ENCODE data around the gene ASIC5.
"Not testable (repeated sequence)": the region's sequence is repeated elsewhere in the genome, so short reads cannot be mapped to it uniquely, and the experiment has no call there.

Gene ASIC5, protein sequence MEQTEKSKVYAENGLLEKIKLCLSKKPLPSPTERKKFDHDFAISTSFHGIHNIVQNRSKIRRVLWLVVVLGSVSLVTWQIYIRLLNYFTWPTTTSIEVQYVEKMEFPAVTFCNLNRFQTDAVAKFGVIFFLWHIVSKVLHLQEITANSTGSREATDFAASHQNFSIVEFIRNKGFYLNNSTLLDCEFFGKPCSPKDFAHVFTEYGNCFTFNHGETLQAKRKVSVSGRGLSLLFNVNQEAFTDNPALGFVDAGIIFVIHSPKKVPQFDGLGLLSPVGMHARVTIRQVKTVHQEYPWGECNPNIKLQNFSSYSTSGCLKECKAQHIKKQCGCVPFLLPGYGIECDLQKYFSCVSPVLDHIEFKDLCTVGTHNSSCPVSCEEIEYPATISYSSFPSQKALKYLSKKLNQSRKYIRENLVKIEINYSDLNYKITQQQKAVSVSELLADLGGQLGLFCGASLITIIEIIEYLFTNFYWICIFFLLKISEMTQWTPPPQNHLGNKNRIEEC

DNA sequence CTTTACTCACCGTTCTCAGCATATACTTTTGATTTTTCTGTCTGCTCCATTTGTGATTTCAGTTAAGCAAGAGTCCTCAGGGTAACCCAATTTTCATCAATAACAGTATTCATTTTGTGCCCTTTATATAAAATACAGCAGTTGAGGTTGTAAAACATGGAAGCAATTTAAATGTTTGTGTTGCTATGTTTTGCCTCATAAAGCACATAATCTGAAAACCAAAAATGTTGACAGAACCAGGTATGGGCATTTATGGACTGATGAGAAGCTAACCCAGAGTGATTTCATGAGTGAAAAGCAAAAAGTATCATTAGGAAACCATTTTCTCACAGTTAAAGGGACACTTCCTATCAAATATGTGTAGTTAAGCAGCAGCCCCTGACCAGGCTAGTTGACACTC, at the start of gene ASIC5:
ASIC5 (minus strand) TSS at position 101 of the 400 bp plus-strand sequence; CDS start at position 50, 51 bp downstream.
- no peak for DNase-seq

DNA sequence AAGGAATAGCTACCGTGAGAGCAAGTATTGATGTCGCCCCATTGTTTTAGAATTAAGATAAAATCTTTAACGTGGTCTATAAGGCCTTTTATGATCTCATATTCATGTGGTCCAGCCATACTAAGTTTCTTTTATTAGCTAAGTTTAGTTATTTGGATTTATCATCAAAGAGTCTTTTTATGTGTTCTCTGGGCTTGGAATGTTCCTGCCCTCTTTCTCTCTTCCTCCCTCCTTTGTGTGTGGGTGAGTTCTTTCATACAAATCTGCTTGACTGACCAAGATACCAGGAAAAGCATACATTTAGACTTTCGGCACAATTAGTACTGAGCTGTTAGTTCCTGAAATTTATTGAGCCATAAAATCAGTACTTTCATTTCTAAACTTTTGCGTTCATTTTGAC, 48.7 kb upstream of the ASIC5 start:
- no peak for DNase-seq

DNA sequence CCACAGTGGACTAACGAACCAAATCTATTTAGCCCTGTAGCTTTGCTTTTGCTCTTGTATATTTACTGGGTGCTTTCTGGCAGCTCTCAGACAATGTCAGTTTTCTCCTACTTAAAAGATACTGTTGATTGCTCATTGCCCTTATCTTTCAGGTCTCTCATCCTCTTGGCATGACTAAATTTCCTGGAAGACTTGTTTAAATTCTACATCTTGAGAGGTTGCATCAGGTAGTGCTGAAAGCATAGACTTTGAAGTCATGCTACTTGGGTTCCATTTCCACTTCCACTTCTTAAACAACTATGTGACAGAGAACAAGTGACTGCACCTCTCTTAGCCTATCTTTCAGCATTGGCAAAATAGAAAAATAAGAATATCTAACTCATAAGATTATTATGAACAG, 45.8 kb upstream of the ASIC5 start:
- no peak for DNase-seq

DNA sequence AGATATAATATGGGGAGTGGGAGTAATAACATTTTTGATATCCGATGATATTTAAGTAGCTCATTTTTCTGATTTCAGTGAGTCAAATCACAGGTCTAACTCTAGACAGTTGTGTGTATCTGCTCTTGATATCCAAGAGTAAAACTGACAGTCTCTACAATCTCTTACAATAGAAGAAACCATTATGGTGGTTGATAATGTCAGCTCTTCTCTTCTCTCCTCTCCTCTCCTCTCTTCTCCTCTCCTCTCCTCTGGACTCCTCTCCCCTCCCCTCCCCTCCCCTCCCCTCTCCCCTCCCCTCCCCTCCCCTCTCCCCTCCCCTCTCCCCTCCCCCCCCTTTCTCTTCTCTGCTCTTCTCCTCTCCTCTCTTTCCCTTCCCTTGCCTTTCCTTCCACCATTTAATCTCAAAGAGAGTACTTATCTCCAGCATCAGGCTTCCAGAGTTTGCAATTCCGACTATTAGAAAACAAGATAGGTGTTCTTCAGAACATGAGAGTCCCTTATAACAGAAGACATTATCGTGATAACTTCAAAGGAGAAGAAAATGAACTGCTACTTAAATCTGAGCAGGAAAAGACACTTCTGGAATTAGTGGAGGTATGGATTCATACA, 43.6 kb upstream of the ASIC5 start:
- no peak for DNase-seq

DNA sequence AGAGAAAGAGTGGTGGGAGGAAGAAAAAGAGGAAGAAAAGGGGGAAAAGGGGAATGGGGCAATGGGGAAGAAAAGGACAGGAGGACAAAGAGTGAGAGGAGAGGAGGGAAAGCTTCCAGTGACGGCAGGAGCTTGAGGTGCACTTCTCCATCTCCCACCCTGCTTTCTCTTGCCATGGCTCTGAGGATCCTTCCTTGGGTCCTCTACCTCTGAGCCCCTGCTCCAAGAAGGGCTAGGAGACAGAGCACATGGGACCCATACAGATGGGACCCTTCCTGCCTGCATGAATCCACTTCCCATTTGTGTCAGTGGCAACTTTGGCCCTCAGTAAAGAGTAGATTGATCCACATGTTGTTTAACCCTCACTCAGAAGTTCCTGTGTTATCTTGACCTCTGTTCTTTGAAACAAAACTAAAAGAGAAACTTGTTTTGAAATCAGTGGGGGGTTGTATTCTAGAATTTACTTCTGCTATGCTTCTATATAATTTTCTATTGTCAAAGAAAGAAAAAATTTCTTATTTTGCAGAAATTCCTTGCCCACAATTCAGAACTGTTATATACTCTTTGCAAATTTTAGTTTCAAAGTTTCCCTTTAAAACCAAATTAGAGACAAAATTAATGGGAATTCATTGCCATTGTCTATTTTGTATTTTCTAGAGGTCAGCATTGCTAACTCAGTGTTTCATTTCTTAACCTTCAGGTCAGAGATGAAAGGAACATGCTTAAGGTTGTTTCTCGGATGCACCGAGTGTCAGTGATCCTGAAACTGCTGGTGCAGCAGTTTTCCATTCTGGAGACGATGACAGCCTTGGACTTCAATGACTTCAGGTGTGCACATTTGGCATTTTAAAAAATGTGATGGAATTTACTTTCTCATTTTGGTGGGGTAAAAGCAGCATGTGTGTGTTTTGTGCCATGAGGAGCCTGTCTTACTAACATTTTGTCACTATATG, 42.4 kb upstream of the ASIC5 start:
- DNase-seq = no peak

DNA sequence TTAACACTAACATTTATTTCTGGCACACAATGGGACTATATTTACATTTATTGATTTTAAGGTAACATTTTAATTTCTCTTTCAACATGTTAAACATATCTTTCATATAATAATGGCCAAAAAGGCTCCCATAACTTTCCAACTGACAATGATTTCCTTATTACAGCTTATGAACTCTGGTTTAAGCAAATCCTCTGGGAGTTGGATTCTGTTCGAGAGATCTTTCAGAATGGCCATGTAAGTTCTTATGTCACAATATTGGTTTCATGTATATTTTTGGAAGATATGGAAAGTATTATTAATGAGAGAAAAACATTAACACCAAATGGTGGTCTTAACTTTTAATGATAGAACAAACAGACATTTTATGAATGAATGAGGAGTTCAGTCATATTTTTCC, 41.5 kb upstream of the ASIC5 start:
- DNase-seq = no peak

DNA sequence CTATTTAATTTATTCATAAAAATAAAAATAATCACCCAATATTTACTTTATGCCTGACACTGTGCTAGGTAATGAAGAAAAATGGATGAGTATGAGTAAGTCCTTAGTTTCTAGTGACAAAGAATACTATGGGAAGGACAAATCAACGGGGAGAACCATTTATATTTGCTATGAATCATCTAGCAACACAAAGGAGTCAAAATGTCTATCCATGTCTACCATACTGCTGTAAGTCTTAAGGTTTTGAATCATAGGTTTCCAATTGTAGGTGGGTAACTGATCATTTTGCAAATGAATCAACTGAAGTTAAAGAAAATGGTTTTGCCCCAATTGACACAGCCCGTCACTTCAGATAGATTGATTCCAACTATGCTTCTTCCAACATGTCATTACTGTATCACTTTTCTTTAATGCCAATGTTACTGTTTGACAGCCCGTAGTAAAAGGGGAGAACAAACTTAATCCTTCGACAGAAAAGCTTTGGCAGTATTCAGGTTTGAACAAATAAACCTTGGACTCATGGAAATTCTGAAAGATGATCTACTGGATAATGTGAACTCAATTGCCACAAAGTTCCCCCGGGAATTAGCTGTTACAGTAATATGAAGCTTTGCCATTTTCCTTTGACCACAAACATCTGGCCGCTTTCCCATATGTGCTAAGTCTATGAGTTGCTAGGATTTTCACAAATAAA, 40.6 kb upstream of the ASIC5 start:
- DNase-seq = no peak

DNA sequence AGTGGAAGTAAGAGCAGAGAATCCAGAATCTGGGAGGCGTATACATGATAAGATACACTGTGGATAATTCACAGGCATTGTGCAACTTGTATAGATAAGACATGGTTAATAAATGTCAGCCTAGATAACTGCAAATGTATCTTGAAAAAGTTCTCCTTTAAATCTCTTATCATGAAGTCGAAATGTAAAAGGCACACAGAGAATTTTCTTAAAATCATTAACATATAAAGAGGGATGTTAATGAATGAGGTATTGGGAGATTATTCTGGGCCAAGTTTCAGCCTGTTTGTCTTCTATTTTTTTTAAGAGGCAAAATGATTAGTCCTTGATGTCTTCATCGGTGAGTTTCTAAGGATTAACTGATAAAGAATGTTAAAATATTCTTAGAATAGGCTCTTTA, 38.3 kb upstream of the ASIC5 start:
- DNase-seq = no peak

DNA sequence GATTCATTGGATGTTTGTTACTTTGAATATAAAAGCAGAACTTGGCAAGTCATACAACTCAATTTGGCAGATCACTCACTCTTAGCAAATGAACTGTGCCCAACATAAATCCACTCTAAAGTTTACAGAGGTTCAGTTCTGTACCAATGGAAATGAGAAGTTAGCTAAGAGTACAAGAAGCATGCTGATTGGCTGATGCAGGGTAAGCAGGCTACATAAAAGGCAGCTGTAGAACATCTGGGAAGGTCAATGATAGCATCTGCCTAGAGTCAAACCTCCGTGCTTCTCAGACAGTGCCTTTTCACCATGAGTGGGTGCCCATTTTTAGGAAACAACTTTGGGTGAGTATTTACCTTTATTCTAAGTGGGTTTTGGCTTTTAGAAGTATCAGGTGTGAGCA, 37.4 kb upstream of the ASIC5 start, which contains the start of gene TDO2:
TDO2 (plus strand) TSS at position 244 of the 400 bp plus-strand sequence; CDS start at position 307, 63 bp downstream.
- no peak for DNase-seq

DNA sequence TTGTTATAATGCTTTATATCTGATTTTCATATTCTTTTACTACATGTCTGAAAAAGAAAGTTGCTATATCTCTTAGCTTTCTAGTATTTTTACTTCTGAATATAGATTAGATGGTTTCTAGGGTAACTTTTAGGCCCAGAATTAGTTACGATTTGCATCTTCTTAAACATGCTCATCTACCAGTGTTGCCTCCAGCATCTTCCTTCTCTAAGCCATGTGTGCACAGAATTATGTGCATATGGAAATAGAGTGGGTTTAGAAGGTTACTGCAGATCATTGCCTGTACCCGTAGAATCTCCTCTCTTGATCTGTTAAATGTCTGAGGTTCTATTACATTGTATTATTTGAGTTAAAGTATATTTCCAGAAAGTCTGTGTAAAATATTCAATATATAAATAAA, 34.9 kb upstream of the ASIC5 start:
- no peak for DNase-seq

DNA sequence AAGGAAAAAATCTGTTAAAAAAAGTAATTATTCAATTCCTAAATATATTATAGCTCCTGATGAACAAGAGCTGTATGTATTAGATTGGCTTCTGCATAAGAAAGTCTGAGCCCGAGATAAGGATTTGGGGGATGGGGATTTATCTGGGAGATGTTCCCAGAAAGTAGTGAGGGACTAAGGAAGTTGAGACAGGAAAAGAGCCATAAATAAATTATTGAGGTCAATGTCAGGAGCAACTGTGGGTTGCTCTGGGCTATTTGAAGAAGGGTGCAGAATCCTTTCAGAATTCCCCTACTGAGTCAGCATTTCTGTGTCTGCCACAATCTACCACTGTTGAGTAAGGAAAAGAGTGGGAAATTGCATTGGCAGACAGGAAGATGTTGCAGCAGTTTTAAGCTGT, 34.3 kb upstream of the ASIC5 start:
- no peak for DNase-seq

DNA sequence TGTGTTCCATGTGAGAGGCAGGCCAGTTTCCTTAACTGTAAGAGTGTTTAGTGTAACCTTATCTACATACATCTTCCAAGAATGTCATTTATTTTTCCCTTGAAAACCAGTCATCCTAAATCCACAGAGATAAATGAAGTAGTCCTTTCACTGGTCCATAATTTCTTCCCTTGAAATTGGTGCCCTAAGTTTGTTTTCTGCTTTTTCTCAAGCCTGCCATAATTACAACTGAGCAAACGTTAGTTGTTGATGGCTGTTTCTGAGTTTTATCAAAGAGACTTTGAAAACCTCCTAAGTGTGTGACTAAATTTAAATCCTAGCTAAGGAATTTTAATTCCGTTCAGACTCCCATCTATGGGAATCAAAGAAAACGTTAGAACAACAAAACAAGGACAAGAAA, 33.8 kb upstream of the ASIC5 start:
- DNase-seq = no peak

DNA sequence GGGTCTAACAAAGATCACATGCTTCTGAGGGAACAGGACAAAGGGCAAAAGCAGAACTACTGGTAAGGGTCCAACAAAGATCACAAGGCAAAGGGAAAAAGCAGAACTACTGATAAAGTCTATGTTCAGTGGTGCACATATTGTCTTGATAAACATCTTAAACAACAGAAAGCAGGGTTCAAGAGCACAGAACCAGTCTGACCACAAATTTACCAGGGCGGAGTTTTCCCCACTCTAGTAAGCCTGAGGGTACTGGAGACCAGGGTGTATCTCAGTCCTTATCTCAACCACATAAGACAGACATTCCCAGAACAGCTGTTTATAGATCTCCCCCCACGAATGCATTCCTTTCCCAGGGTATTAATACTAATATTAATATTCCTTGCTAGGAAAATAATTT, 32.3 kb upstream of the ASIC5 start:
- DNase-seq = not testable (repeated sequence)

DNA sequence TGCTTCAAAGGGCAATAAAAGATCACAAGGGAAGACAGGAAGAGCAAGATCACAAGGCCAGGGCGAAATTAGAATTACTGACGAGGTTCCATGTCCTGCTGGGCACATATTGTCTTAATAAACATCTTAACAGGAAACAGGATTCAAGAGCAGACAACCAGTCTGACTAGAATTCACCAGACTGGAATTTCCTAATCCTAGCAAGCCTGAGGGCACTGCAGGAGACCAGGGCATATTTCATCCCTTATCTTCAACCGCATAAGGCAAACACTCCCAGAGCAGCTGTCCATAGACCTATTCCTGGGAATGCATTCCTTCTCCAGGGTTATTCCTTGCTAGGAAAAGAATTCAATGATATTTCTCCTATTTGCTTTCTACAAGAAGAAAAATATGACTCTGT, 25.0 kb upstream of the ASIC5 start:
- no peak for DNase-seq

DNA sequence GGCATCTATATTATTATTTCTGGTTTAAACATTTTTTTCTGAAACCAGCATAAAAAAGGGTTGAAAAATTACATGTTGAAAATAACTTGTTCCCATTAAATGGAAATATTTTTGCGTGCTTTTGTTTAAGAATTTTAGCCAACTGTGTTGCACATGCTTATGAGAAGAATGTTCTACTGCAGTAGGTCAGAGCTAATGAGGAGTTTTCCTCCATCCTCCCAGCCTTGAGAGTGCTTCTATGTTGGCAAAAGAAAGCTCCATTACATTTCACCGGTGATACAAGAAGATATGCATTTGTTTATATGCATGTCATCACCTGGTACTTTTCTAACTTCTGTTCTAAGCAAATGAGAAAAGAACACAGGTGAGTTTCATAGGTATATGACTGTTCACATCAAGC, 23.9 kb upstream of the ASIC5 start:
- DNase-seq = no peak

DNA sequence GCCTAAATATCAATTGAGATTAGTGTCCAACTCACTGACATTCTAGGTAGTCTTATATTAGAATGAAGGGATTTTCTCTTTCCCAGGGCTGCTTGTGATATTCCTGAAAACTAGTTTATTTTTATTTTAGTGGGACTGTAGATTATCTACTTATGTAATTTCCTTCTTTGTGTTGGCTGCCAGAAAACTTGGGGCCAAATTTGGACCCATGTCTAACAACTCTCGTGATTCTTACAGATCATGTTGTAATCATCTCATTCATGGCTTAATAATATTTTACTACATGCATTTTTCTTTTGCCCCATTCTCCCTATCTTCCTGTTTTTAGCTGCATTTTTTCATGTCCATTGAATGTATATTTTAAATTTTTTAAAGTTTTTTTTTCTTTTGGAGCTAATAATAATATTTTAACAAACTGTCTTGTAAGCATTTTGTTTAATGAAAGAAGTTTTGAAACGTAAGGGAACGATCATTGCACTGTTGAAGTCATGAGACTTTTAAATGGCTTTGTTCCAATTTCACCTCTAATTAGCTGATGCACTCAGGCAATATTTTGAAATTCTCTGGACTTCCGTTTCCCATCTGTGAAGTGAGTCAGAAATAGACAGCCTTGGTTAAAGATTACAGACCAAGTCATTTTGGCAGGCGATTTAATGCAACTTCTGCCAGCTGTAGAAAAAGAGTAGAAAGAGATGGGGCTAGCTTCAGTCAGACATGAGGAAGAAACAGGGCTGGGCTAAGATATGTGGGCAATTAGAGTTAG, 23.1 kb upstream of the ASIC5 start:
- no peak for DNase-seq

DNA sequence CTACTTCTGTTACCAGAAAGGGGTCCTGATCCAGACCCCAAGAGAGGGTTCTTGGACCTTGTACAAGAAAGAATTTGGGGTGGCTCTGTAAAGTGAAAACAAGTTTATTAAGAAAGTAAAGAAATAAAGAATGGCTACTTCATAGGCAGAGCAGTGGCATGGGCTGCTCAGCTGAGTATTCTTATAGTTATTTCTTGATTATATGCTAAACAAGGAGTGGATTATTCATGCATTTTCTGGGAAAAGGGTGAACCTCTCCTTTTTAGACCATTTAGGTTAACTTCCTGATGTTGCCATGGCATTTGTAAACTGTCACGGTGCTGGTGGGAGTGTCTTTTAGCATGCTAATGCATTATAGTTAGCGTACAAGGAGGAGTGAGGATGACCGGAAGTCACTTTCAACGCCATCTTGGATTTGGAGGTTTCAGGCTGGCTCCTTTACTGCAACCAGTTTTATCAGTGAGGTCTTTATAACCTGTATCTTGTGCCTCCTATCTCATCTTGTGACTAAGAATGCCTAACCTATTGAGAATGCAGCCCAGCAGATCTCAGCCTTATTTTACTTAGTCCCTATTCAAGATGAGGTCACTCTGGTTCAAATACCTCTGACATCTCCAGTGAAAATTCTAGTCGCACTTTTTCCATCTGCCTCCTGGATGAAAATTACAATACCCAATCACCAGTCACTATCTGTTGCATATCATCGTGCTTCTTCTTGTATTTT, 21.9 kb upstream of the ASIC5 start:
- DNase-seq = no peak

DNA sequence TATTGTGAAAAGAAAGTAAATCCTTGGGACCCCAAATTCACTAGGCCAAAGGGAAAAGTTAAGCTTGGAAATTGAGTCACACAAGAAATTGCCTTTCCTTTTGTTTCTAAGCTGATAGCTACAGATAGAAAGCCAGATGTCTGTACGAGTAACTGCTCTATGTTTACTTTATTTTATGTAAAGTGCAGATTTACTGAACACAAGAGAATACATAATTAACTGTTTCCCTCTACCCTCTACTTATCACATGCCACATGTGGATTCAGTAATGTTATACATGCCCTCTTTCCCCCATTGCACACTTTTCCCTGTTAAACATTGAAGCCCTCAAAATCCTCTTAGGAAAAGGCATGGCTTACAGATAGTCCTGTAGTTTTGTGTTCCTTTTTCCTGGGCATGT, 21.0 kb upstream of the ASIC5 start:
- DNase-seq = no peak

DNA sequence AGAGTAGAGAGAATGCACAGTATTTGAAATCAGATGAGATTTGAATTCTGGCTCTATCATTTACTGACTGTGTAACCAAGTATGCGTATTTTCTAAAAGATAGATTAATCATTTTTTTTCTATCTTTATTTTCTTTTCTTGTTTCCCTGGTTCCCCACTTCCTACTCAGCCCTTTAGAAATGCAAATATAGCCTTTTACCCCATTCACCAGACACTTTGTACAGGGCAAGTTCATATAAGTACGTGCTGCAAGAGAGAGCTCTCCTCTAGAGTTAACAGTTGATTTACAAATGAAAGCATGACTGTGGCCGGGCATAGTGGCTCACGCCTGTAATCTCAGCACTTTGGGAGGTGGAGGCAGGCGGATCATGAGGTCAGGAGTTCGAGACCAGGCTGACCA, 19.6 kb upstream of the ASIC5 start:
- DNase-seq = no peak

DNA sequence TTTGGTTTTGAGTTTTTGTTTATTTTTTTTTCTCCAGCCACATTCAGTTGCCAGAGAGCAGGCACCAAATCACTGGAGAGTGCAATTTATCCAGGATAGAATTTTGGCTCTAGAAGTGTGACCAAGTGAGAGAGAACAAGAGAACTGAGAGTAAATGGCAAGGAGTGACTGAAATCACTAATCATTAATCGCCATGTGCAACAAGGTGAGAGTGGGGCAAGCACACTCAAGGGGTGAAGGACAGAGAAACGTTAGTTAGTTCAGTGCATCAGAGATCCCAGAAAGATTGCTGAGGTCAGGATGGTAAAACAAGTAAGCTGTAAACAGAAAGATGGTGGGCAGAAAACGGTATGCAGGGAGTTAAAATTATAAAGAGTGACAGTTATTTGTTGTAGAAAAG, 17.8 kb upstream of the ASIC5 start:
- DNase-seq = no peak

DNA sequence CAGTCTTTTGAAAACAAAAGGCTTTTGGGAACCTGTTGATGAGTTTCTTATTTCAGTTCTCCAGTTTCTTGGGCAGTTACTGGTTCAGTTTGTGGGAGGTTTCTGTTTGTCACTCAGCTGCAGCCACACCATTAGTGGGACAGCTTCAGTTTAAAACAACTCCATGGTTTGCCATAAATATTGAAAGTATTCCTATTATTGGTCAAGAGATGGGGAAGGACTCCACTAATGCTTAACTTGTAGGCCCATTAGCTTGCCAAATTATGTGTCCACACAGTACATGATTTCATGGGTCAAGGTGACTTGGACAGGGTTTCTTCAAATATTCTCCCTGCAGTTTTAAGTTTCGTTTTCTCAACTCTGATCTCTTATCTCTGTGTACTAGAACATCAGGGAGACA, 15.5 kb upstream of the ASIC5 start:
- DNase-seq = no peak
